PC-9 (cell line): ENCODE results near the gene VPS35. TPM values are rescaled to one million over a fixed set of nuclear protein-coding genes. Genes with fewer than 3 reads are reported as not detected.

Experiments
- BruUV-seq: library from RNA; stranded (reverse); fragments of 400-500 nt; replicated peaks from 2 replicates; lab custom pipeline; 2021; lab: Mats Ljungman, UMichigan
- CTCF ChIA-PET: fragments of 300-600 bp; sonication (Branson Sonifier 250); formaldehyde crosslinking; loops from one replicate; lab custom pipeline; 2022; ENCODE audit warnings: antibody characterized with exemption; lab: Charles Lee
- POLR2A ChIA-PET: fragments of 300-600 bp; sonication (Branson Sonifier 250); formaldehyde crosslinking; loops from one replicate; lab custom pipeline; 2022; ENCODE audit warnings: antibody characterized with exemption; ENCODE audit not compliant: unreplicated experiment; lab: Charles Lee
- DNase-seq, 2 experiments: peaks; one replicate each; pipeline versions ENCODE4 v3.0.0 to v3.0.0-alpha.2; 2015 to 2022; ENCODE audit warnings: mixed read lengths in 1 of 2
- H2AFZ ChIP-seq: fragments of 200-600 bp; sonication (generic); 2 replicates; pipeline ENCODE4 v1.8.1; 2017; ENCODE audit warnings: antibody characterized with exemption
- H3F3A ChIP-seq: fragments of 200-600 bp; sonication (generic); 2 replicates; pipeline ENCODE4 v1.8.1; 2017; ENCODE audit warnings: antibody characterized with exemption, mild to moderate bottlenecking, low read depth; ENCODE audit not compliant: insufficient read depth
- H3K27ac ChIP-seq: fragments of 200-600 bp; sonication (generic); 2 replicates; pipeline ENCODE4 v1.6.1; 2016; ENCODE audit warnings: mixed run types
- H3K27me3 ChIP-seq: fragments of 200-600 bp; sonication (generic); 2 replicates; pipeline ENCODE4 v1.6.1; 2016; ENCODE audit warnings: low read depth, mixed run types; ENCODE audit not compliant: insufficient read depth
- H3K36me3 ChIP-seq: fragments of 200-600 bp; sonication (generic); 2 replicates; pipeline ENCODE4 v1.6.1; 2016; ENCODE audit warnings: low read depth, mixed run types
- H3K4me1 ChIP-seq: fragments of 200-600 bp; sonication (generic); replicated peaks from 2 replicates; pipeline ENCODE4 v1.6.1; 2016; ENCODE audit warnings: mixed run types; ENCODE audit not compliant: insufficient read depth
- H3K4me2 ChIP-seq: fragments of 200-600 bp; sonication (generic); 2 replicates; pipeline ENCODE4 v1.6.1; 2017; ENCODE audit warnings: mixed run types
- H3K4me3 ChIP-seq: fragments of 200-600 bp; sonication (generic); 2 replicates; pipeline ENCODE4 v1.6.1; 2016; ENCODE audit warnings: mixed run types
- H3K79me2 ChIP-seq: fragments of 200-600 bp; sonication (generic); 2 replicates; pipeline ENCODE4 v1.6.1; 2017; ENCODE audit warnings: low read depth, mixed run types
- H3K9me2 ChIP-seq: fragments of 200-600 bp; sonication (generic); 2 replicates; pipeline ENCODE4 v1.8.1; 2017; ENCODE audit warnings: mild to moderate bottlenecking; ENCODE audit not compliant: insufficient read depth
- H3K9me3 ChIP-seq: fragments of 200-600 bp; sonication (generic); 2 replicates; pipeline ENCODE4 v1.8.1; 2016; ENCODE audit warnings: low read depth; ENCODE audit not compliant: insufficient read depth
- H4K20me1 ChIP-seq: fragments of 200-600 bp; sonication (generic); 2 replicates; pipeline ENCODE4 v1.8.1; 2017; ENCODE audit not compliant: insufficient read depth
- EZH2 ChIP-seq: fragments of 200-600 bp; sonication (generic); IDR thresholded peaks from 2 replicates; pipeline ENCODE4 v1.8.0; 2017; ENCODE audit warnings: antibody characterized with exemption, low read depth
- intact Hi-C: fragments of 100-400 bp; cut with micrococcal nuclease; formaldehyde crosslinking; loops from one replicate; pipeline ENCODE4 v1.10.0; 2022; ENCODE audit not compliant: unreplicated experiment
- total RNA-seq: library from RNA; stranded (reverse); gene quantifications from 2 replicates; pipeline ENCODE4 v1.2.3, GENCODE V29; 2021
- TF ChIP-seq, protein P1 (sequence below): fragments of 200-600 bp; sonication (generic); conservative IDR thresholded peaks from 2 replicates; pipeline ENCODE4 v1.6.1; 2017; ENCODE audit warnings: mixed run types, antibody characterized with exemption, mild to moderate bottlenecking, moderate library complexity

Gene VPS35
- total RNA-seq, 1 experiment from 2014 or later, result 98.4 TPM

DNA sequence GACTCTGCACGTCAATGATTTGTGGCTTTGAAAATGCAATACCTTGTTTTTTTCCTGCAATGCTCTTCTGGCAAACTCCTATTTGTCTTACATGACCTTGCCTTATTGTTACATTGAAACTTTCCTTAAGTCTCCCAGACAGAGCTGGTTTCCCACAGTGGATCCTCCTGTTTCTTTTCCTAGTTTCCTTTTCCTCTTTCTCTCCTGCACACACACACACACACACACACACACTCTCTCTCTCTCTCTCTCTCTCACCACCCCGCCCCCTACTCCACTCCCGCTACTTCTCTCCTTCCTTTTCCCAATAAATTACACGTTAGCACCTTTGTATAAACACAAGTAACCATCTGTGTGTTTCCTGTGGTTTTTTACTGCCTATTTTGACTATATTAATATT is 2.7 kb upstream of the VPS35 start:
- Histone ChIP-seq H4K20me1 (peaks cover 18% of the 10 kb centered on the region), H3K9me2 (no peaks in the 10 kb centered on the region), H3K36me3 (peaks cover 21% of the 10 kb centered on the region; the same call in 1 of the 2 replicates), H3K4me1 (peaks cover 24% of the 10 kb centered on the region), H3K4me3 (peak overlapping the region; percentile 73; the same call in 1 of the 2 replicates), H3F3A (peaks cover 18% of the 10 kb centered on the region; the same call in 1 of the 2 replicates), H3K4me2 (peak overlapping the region; percentile 95), H3K27ac (no peak overlapping the region), H2AFZ (no peak overlapping the region), H3K9me3 (no peaks in the 10 kb centered on the region), H3K27me3 (no peaks in the 10 kb centered on the region), H3K79me2 (peaks cover 52% of the 10 kb centered on the region)
- TF ChIP-seq EZH2, result no peak
- TF ChIP-seq, protein P1, sequence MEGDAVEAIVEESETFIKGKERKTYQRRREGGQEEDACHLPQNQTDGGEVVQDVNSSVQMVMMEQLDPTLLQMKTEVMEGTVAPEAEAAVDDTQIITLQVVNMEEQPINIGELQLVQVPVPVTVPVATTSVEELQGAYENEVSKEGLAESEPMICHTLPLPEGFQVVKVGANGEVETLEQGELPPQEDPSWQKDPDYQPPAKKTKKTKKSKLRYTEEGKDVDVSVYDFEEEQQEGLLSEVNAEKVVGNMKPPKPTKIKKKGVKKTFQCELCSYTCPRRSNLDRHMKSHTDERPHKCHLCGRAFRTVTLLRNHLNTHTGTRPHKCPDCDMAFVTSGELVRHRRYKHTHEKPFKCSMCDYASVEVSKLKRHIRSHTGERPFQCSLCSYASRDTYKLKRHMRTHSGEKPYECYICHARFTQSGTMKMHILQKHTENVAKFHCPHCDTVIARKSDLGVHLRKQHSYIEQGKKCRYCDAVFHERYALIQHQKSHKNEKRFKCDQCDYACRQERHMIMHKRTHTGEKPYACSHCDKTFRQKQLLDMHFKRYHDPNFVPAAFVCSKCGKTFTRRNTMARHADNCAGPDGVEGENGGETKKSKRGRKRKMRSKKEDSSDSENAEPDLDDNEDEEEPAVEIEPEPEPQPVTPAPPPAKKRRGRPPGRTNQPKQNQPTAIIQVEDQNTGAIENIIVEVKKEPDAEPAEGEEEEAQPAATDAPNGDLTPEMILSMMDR, result no peak
- BruUV-seq, result no TSS peak
- no peak for DNase-seq
- POLR2A ChIA-PET, result no interaction called here
- CTCF ChIA-PET, result interaction anchor here (0.6 kb wide), 1 partner anchor 109 kb away, joined by 4 read pairs; no protein-coding TSS in a partner anchor
- intact Hi-C loops, result no loop called here

DNA sequence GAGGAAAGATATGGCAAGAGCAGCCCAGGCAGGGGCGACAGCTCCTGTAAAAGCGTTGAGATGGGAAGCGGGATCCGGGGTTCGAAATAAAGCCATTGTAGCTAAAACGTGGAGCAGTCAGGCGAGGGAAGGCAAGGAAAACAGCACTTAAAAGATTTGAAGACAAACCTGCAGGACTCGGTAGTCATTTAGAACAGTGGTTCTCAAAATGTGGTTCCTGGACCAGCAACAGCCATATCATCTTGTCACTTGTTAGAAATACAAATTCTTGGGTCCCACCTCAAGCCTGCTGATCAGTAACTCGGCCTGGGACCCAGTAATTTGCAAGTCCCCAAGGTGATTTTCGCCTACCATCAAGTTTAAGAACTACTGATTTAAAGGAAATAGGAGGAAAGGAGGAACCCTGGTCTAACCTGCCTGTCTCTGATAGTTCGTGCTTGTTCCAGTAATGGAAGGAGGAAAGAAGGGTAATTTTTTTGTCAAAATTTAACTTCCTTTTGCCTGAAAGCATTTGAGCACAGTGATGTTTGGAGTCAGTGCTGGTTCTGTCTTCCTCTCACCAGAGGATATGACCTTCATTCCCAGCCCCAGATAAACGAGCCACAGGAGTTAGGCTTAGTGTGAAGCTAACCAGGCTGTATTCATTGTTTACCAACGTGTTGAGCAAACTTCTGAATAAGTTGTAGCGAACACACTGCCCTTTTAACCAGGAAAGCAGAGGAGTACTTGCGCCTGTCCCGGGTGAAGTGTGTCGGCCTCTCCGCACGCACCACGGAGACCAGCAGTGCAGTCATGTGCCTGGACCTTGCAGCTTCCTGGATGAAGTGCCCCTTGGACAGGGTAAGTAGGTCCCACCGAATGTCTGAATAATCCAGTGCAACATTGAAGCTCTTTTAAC is 1.6 kb upstream of the VPS35 start:
- Histone ChIP-seq H3K36me3 (peaks cover 15% of the 10 kb centered on the region; the same call in 1 of the 2 replicates), H3K27me3 (no peaks in the 10 kb centered on the region), H3F3A (peaks cover 18% of the 10 kb centered on the region; the same call in 1 of the 2 replicates), H3K9me2 (0 out of 2 replicates have a peak, but pooled peaks cover 3% of the 10 kb centered on the region), H3K79me2 (peaks cover 64% of the 10 kb centered on the region), H3K27ac (peak overlapping the region; percentile 74), H4K20me1 (peaks cover 30% of the 10 kb centered on the region), H3K4me3 (peak overlapping the region; percentile 73), H2AFZ (peak overlapping the region; percentile 95), H3K4me1 (peaks cover 34% of the 10 kb centered on the region), H3K9me3 (no peaks in the 10 kb centered on the region), H3K4me2 (peak overlapping the region; percentile 95)
- CTCF ChIA-PET, result no interaction called here
- TF ChIP-seq EZH2, result no peak
- TF ChIP-seq, protein P1, result peak; percentile 27; the same call in 1 of the 2 replicates
- intact Hi-C loops, result no loop called here
- no peak for DNase-seq
- POLR2A ChIA-PET, result interaction anchor here (0.6 to 0.9 kb wide), 2 partner anchors 139 to 451 kb away, joined by 5 to 23 read pairs; no protein-coding TSS in a partner anchor
- BruUV-seq, result no TSS peak
